Measurements from ENCODE around the gene DMRT1.

Gene DMRT1

GRCh38 chr9:950139-950538, 108.6 kb downstream of the DMRT1 start:
- H3K27ac ChIP-seq = no peak overlapping the region
- H3K9ac ChIP-seq = no peak overlapping the region
- H3K4me2 ChIP-seq = no peak overlapping the region
- no peak overlapping the region for H3K4me3 ChIP-seq (IDR thresholded peaks at IDR 0.05; ENCODE audit: insufficient read depth, low read depth, low read length)
- no peak for TF ChIP-seq CTCF (conservative IDR thresholded peaks at IDR 0.05; ENCODE audit: low read depth, low read length)
- no peak overlapping the region for H2AFZ ChIP-seq (ENCODE audit: low read depth)
- H3K36me3 ChIP-seq (ENCODE audit: insufficient read depth) = no peaks in the 10 kb centered on the region
- H3K4me1 ChIP-seq (ENCODE audit: low read depth, poor library complexity, severe bottlenecking) = no peaks in the 10 kb centered on the region
- no peaks in the 10 kb centered on the region for H3K27me3 ChIP-seq (ENCODE audit: insufficient read depth, low read depth)
- no peaks in the 10 kb centered on the region for H4K20me1 ChIP-seq (ENCODE audit: insufficient read depth)
- H3K79me2 ChIP-seq (ENCODE audit: insufficient read depth, low read depth) = no peaks in the 10 kb centered on the region

GRCh38 chr9:952546-952945, 111.0 kb downstream of the DMRT1 start:
- Histone ChIP-seq H3K27me3 (ENCODE audit: insufficient read depth, low read depth) (no peaks in the 10 kb centered on the region), H3K9ac (no peak overlapping the region), H3K4me3 (IDR thresholded peaks at IDR 0.05; ENCODE audit: insufficient read depth, low read depth, low read length) (no peak overlapping the region), H3K36me3 (ENCODE audit: insufficient read depth) (no peaks in the 10 kb centered on the region), H3K4me2 (no peak overlapping the region), H2AFZ (ENCODE audit: low read depth) (no peak overlapping the region), H3K4me1 (ENCODE audit: low read depth, poor library complexity, severe bottlenecking) (no peaks in the 10 kb centered on the region), H4K20me1 (ENCODE audit: insufficient read depth) (no peaks in the 10 kb centered on the region), H3K79me2 (ENCODE audit: insufficient read depth, low read depth) (no peaks in the 10 kb centered on the region), H3K27ac (no peak overlapping the region)
- no peak for TF ChIP-seq CTCF (conservative IDR thresholded peaks at IDR 0.05; ENCODE audit: low read depth, low read length)

GRCh38 chr9:959105-959504, 117.6 kb downstream of the DMRT1 start:
- Histone ChIP-seq H3K4me3 (IDR thresholded peaks at IDR 0.05; ENCODE audit: insufficient read depth, low read depth, low read length) (no peak overlapping the region), H3K36me3 (ENCODE audit: insufficient read depth) (no peaks in the 10 kb centered on the region), H3K27me3 (ENCODE audit: insufficient read depth, low read depth) (no peaks in the 10 kb centered on the region), H3K9ac (no peak overlapping the region), H2AFZ (ENCODE audit: low read depth) (no peak overlapping the region), H3K27ac (no peak overlapping the region), H3K79me2 (ENCODE audit: insufficient read depth, low read depth) (no peaks in the 10 kb centered on the region), H4K20me1 (ENCODE audit: insufficient read depth) (no peaks in the 10 kb centered on the region), H3K4me2 (no peak overlapping the region), H3K4me1 (ENCODE audit: low read depth, poor library complexity, severe bottlenecking) (no peaks in the 10 kb centered on the region)
- no peak for TF ChIP-seq CTCF (conservative IDR thresholded peaks at IDR 0.05; ENCODE audit: low read depth, low read length)

- Histone ChIP-seq H3K36me3 (ENCODE audit: insufficient read depth) (no peaks in the 10 kb centered on the region), H3K4me2 (no peak overlapping the region), H3K4me1 (ENCODE audit: low read depth, poor library complexity, severe bottlenecking) (no peaks in the 10 kb centered on the region), H3K27me3 (ENCODE audit: insufficient read depth, low read depth) (no peaks in the 10 kb centered on the region), H2AFZ (ENCODE audit: low read depth) (no peak overlapping the region), H3K79me2 (ENCODE audit: insufficient read depth, low read depth) (no peaks in the 10 kb centered on the region), H3K27ac (no peak overlapping the region), H3K9ac (no peak overlapping the region), H4K20me1 (ENCODE audit: insufficient read depth) (no peaks in the 10 kb centered on the region), H3K4me3 (IDR thresholded peaks at IDR 0.05; ENCODE audit: insufficient read depth, low read depth, low read length) (no peak overlapping the region)
- no peak for TF ChIP-seq CTCF (conservative IDR thresholded peaks at IDR 0.05; ENCODE audit: low read depth, low read length)
Measured at GRCh38 chr9:959914-960313, 118.4 kb downstream of the DMRT1 start.

GRCh38 chr9:962023-962422, 120.5 kb downstream of the DMRT1 start:
- no peak overlapping the region for H3K27ac ChIP-seq
- H3K4me3 ChIP-seq (IDR thresholded peaks at IDR 0.05; ENCODE audit: insufficient read depth, low read depth, low read length) = no peak overlapping the region
- no peaks in the 10 kb centered on the region for H3K4me1 ChIP-seq (ENCODE audit: low read depth, poor library complexity, severe bottlenecking)
- no peak overlapping the region for H2AFZ ChIP-seq (ENCODE audit: low read depth)
- no peak overlapping the region for H3K4me2 ChIP-seq
- H3K27me3 ChIP-seq (ENCODE audit: insufficient read depth, low read depth) = no peaks in the 10 kb centered on the region
- H4K20me1 ChIP-seq (ENCODE audit: insufficient read depth) = no peaks in the 10 kb centered on the region
- H3K79me2 ChIP-seq (ENCODE audit: insufficient read depth, low read depth) = no peaks in the 10 kb centered on the region
- no peaks in the 10 kb centered on the region for H3K36me3 ChIP-seq (ENCODE audit: insufficient read depth)
- no peak for TF ChIP-seq CTCF (conservative IDR thresholded peaks at IDR 0.05; ENCODE audit: low read depth, low read length)
- H3K9ac ChIP-seq = no peak overlapping the region

Data from KMS-11 (cell line).